SHP77 (cell line): ENCODE results near the gene CPOX.
A peak's percentile ranks its signal among the peaks of the same experiment; 100 is the strongest.
"Not testable (repeated sequence)": the region's sequence is repeated elsewhere in the genome, so short reads cannot be mapped to it uniquely, and the experiment has no call there.

Experiments used
- DNase-seq, 2 experiments: peaks; one replicate each; lab custom pipeline; 2025; lab: John Stamatoyannopoulos, UW

CPOX gene

GRCh38 chr3:98593046-98593936 is at the start of gene CPOX:
Gene CPOX, minus strand, starts transcription at chr3:98593611. Its CDS starts 107 bp downstream, at chr3:98593504.
- peak; percentile 89 to 95 for DNase-seq

DNA sequence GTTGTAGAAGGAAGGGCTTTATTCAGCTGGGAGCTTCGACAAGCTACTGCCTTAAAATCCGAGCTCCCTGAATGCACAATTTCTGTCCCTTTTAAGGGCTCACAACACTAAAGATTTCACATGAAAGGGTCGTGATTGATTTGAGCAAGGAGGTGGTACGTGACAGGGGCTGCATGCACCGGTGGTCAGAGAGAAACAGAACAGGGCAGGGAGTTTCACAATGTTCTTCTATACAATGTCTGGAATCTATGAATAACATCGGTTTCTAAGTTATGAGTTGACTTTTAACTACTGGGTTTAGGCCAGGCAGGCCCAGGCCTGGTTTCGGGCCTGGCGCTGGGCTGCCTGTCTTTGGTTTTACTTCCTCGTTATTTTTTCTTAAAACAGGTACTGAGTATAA is 49.4 kb upstream of the CPOX start:
- DNase-seq = not testable (repeated sequence)

DNA sequence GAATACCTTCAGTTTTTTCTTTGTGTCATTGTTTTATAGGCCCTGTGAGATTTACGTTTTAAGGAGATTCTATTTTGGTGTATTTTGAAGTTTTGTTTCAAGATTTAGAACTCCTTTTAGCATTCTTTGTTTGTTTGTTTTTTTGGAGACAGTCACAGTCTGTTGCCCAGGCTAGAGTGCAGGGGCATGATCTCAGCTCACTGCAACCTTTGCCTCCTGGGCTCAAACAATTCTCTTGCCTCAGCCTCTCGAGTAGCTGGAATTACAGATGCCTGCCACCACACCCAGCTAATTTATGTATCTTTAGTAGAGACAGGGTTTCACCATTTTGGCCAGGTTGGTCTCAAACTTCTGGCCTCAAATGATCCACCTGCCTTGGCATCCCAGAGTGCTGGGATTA is 48.3 kb upstream of the CPOX start:
- DNase-seq = not testable (repeated sequence)

- not testable (repeated sequence) for DNase-seq
Observed at GRCh38 chr3:98638515-98638914, 45.1 kb upstream of the CPOX start.

DNA sequence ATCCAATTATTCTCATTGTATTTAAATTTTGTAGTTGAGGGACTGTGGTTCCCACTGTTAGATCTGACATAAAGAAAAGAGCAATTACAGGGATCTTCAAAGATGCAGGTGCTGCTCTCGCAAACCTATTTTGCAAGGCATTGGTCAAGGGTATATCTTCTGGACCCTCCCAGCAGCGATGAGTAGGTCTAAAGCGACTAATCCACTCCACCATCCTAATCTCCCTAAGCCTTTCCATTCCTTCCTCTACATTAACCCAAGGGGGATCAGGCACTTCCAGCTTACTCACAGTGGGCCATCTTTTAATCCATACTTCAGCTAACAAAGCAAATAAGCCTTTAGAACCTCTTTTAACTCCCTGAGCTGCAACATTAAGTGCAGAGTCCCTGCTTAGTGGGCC is 37.0 kb upstream of the CPOX start:
- no peak for DNase-seq

GRCh38 chr3:98628317-98628716 is 34.9 kb upstream of the CPOX start:
- no peak for DNase-seq

GRCh38 chr3:98626151-98626550 is 32.7 kb upstream of the CPOX start:
- no peak for DNase-seq

- DNase-seq = no peak
Observed at GRCh38 chr3:98623572-98624280, 30.3 kb upstream of the CPOX start.

- DNase-seq = no peak
Observed at GRCh38 chr3:98617841-98618240, 24.4 kb upstream of the CPOX start.

- DNase-seq = no peak
Observed at GRCh38 chr3:98613616-98614015, 20.2 kb upstream of the CPOX start.

- no peak for DNase-seq
Observed at GRCh38 chr3:98612996-98613517, 19.6 kb upstream of the CPOX start.

GRCh38 chr3:98612587-98612986 is 19.2 kb upstream of the CPOX start:
- DNase-seq = peak; percentile 9 to 43

DNA sequence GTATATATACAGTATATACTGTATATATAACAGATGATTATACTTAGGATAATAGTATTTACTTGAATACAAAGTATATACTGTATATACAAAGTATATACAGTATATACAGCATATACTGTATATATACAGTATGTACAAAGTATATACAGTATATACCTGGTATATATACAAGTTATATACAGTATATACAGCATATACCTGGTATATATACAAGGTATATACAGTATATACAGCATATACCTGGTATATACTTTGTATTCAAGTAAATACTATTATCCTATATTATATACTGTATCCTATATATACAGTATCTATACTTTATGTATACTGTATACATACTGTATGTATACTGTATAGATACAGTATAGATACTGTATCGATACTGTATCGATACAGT is 14.6 kb upstream of the CPOX start:
- DNase-seq = no peak

DNA sequence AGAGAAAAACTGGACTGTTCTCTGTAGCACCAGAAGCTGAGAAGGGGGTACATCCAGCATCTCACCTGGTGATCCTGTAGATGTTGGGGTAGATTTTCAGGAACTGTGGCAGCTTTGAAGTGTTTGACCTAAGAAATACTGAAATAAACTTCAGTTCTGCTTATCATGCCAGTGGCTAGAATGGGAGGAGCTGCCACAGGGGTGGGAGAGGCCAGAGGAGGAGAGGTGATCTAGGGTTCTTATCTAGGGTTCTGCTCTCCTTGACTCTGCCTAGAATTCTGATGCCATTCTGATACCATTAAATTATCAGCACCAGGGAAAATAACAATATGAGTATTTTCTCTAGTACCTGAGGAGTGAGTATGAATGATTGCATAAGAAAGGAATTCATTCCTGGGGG is 10.2 kb upstream of the CPOX start:
- no peak for DNase-seq

DNA sequence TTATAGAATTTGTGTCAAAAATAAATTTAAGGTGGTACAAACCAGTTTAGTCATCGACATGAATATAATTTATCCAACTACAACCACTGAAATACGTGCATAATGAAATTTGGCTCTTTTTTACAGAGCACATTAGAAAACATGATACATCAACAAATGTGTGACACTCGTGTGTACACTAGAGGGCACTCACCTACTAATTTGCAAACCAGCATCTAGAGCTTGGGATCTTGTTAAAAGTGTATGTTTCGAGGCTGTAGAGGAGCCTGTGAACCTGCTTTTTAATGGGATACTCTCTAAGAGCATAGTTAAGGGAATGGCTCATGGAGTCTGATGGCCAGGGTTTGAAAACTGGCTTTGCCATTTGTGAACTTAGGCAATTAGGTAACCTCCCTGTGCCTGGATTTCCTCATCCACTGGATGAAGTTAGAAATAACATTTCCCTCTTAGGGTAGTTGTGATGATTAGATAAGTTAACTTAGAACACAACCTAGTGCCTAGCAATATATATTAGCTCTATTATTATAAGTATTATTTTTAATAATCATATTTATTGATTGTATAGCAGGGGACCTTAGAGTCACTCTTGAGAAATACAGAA is 8.8 kb upstream of the CPOX start:
- peak; percentile 69 to 77 for DNase-seq

- no peak for DNase-seq
Observed at GRCh38 chr3:98601180-98601579, 7.8 kb upstream of the CPOX start.

DNA sequence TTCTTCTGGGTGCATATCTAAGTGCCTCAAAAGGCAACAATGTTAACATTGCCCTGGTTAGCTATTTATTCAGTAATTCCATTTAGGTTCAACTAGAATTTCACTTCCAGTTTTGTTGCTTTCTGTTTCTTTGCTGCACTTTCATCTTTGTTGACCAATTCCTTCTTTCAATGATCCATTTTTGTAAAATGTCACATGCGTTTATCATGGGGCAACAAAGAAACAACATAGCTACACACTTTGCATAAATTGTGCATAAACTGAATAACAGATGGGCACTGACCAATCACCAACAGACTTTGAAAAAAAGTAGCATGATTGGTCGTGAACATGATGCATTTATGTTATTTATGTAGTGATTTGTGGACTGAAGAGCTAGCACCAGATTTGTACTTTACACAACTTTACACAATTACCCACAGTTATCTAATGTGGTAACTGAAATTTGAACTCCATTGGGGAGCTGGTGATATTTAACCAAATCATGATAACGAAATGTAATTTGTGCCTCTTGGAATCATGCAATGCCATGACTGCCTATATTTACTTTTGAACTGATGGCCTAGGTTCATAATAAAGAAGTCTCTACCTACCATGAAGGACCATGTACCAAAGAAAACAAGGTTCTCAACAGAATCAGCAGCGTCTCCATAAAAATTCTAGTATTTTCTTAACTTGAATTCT is 7.1 kb upstream of the CPOX start:
- DNase-seq = no peak

DNA sequence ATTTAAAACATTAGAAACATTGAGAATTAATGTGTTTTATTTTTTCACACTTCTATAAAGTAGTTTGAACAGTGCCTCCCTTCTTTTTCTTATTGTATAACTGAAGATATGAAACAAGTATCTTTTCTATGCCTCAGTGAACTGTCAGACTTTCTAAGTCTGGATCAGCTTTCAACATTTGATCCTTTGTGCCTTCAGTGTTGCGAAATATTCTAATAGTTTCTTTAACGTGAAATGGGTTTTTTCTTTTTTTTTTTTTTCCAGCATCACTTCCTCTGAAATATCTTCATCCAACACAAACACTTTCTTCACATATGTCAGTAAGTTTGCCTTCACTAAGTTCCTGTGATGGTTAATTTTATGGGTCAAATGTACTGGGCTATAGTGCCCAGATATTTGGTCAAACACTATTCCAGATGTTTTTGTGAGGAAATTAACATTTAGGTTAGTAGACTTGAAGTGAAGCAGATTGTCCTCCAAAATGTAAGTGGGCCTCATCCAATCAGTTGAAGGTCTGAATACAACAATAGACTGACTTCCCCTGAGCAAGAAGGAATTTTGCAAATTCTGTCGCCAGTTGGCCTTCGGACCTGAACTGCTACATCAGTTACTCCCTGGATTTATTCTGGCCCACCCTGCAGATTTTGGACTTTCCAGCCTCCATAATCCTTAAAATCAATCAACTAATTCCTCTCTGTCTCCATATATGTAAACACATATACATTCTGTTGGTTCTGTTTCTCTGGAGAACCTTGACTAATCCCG is 6.4 kb upstream of the CPOX start:
- no peak for DNase-seq

DNA sequence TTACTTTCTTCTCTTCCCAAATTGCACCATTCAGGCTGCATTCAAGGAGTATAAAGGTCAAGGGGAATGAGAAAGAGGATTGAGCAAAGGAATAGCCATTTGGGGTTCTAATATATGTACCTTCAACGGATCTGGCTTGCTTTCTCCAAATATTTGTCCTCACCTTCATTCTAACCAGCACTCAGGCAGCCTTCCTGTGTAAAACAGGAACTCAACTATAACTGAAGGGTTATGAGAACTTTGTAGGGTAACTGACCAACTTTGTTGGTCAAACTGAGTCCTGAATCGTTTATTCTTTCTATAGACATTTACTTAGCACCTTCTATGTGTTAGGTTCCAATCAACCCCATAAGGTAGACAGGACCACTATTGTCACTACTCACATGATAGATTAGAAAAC is 5.1 kb upstream of the CPOX start:
- no peak for DNase-seq

GRCh38 chr3:98596541-98597500 is 3.4 kb upstream of the CPOX start:
- DNase-seq = peak; percentile 4 to 11
